Heart left ventricle (tissue), 16 donors: Measurements from ENCODE around the gene NPY5R. TPM values are rescaled to one million over a fixed set of nuclear protein-coding genes. Genes with fewer than 3 reads are reported as not detected.

Source experiments
- ATAC-seq, 4 donors: fragments of 200-7000 bp; cut with Tn5 transposase; one replicate each; pipeline ENCODE4 v1.9.1; 2020 to 2022; ENCODE audit warnings: moderate library complexity in 4 of 4, mild to moderate bottlenecking in 3 of 4, moderate number of reproducible peaks in 1 of 4
- DNase-seq, 5 donors: peaks; one replicate each; pipeline ENCODE4 v3.0.0-alpha.2; 2020
- H3K27ac ChIP-seq, 12 donors: fragments of 200-600 bp; sonication (generic) in 4 of 12; one replicate each; pipeline versions ENCODE4 v1.5.0 to v1.8.0; 2016 to 2022; ENCODE audit warnings: mild to moderate bottlenecking in 2 of 12
- H3K27me3 ChIP-seq, 9 donors: fragments of 200-600 bp; sonication (generic) in 2 of 9; one replicate each; pipeline versions ENCODE4 v1.5.1 to v1.8.0; 2016 to 2022; ENCODE audit warnings: mild to moderate bottlenecking in 3 of 9
- H3K36me3 ChIP-seq, 9 donors: fragments of 200-600 bp; sonication (generic) in 2 of 9; one replicate each; pipeline versions ENCODE4 v1.5.0 to v1.8.0; 2018 to 2022; ENCODE audit warnings: mild to moderate bottlenecking in 2 of 9
- H3K4me1 ChIP-seq, 12 donors: fragments of 200-600 bp; sonication (generic) in 4 of 12; one replicate each; pipeline versions ENCODE4 v1.5.0 to v1.8.0; 2016 to 2022; ENCODE audit warnings: mild to moderate bottlenecking in 3 of 12
- H3K4me3 ChIP-seq, 12 donors: fragments of 200-600 bp; sonication (generic) in 4 of 12; one replicate each; pipeline versions ENCODE4 v1.5.0 to v1.8.0; 2017 to 2022; ENCODE audit warnings: mild to moderate bottlenecking in 9 of 12, moderate library complexity in 4 of 12
- H3K9me3 ChIP-seq, 12 donors: fragments of 200-600 bp; sonication (generic) in 4 of 12; one replicate each; pipeline versions ENCODE4 v1.5.0 to v1.8.0; 2016 to 2022; ENCODE audit warnings: mild to moderate bottlenecking in 1 of 12
- POLR2A ChIP-seq, 2 donors: fragments of 450-650 bp; IDR thresholded peaks; one replicate each; pipeline ENCODE4 v1.6.1; 2017; ENCODE audit warnings: antibody characterized with exemption in 2 of 2, mild to moderate bottlenecking in 2 of 2, moderate library complexity in 2 of 2
- WGBS, 4 donors: extraction: QIAGEN DNeasy Blood & Tissue Kit in 2 of 4; methylation state at CpG; one replicate each; pipeline versions ENCODE4 v1.1.5 to v1.1.7; 2013 to 2018; 5-methylcytosine and 5-hydroxymethylcytosine counted together
- intact Hi-C, 10 donors: fragments of 100-400 bp; cut with DNase I; formaldehyde crosslinking; loops; one replicate each; pipeline versions ENCODE4 v1.11.1 to v1.14.2; 2022
- polyA plus RNA-seq, 2 donors: library from polyadenylated mRNA; stranded (reverse); fragments of 200-250 nt; gene quantifications; one replicate each; pipeline ENCODE4 v1.2.3, GENCODE V29; 2013
- total RNA-seq, 9 donors: library from RNA; depleted of rRNA in 2 of 9; stranded (reverse); fragments of >200 nt in 2 of 9; fragmentation: NEBNext Ultra II Directional in 3 of 9; extraction: Animal tissue kit (Norgen Biotek cat#: 25700) in 3 of 9; gene quantifications; one replicate each; pipeline versions ENCODE4 v1.1.0 to v1.2.4, GENCODE V29; 2016 to 2023
- TF ChIP-seq, protein P1 (sequence below), 12 donors: fragments of 200-600 bp; sonication (generic) in 4 of 12; IDR thresholded peaks; one replicate each; pipeline versions ENCODE4 v1.5.0 to v1.8.0; 2018 to 2022; ENCODE audit warnings: antibody characterized with exemption in 12 of 12, mild to moderate bottlenecking in 5 of 12
- donor health status: ischemic (EF 13 %, LVEDD 7.1; RV severe dilation, severe dysfunction).
- donor health status: healthy with polysubstance abuse.
- donor health status: DM: no; HTN: yes; CAD: no.
- donor health status: DM: no; HTN: no; CAD: no.
- donor health status: ischemic (EF 25% LVEDD 6.9; RV normal size, moderate dysfunction).
- donor health status: ischemic (EF 25% LVEDD 5.7; RV mildly dilated, moderate dysfunction).
- donor health status: healthy.
- donor health status: DM: yes; HTN: yes; CAD: no.
- donor health status: ischemic (EF 35%, LVEDD 5.7; RV mildly dilated, moderate dysfunction).
- donor health status: nonischemic (EF 11% LVEDD 7.7; RV severe dilation, severe dysfunction).
- donor health status: DM: yes; HTN: yes; CAD: no.
- donor health status: PGD.
- donor health status: ischemic (EF 29% LVEDD 5.4; RV normal size, mild dysfunction).
- donor health status: nonischemic (EF 23%, LVEDD 6.1; RV moderate dilation, normal function).

Gene NPY5R
- total and polyA plus RNA-seq, 11 donors = 0.04 to 0.52 (median 0.17) TPM; not detected in 5

DNA sequence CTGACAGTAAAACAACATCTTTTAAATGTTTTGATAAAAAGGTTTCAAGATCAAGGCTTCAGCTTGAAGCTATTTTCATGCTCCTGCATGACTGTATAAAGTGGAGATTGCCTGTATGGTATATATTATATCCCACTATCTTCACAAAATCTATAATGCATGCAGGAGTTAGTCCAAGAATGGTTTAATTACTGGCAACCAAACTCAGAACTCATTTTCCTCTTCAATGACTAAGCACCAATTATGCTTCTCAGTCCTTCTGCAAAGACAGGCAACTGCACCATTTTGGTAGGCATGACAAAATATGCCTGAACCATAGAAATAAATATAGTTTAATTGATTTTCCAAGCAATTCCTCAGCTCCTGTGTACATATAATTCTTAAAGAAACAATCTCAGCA lies 54.5 kb downstream of the NPY5R start:
- peaks cover 0 to 6% (median 0%) of the 10 kb centered on the region in 12 donors for H3K4me1 ChIP-seq
- no peak overlapping the region for H3K4me3 ChIP-seq
- H3K27ac ChIP-seq = no peak overlapping the region
- peaks cover 0 to 6% (median 0%) of the 10 kb centered on the region in 12 donors for H3K9me3 ChIP-seq
- no peak for DNase-seq
- H3K36me3 ChIP-seq = no peaks in the 10 kb centered on the region
- H3K27me3 ChIP-seq = no peaks in the 10 kb centered on the region
- TF ChIP-seq, protein P1, sequence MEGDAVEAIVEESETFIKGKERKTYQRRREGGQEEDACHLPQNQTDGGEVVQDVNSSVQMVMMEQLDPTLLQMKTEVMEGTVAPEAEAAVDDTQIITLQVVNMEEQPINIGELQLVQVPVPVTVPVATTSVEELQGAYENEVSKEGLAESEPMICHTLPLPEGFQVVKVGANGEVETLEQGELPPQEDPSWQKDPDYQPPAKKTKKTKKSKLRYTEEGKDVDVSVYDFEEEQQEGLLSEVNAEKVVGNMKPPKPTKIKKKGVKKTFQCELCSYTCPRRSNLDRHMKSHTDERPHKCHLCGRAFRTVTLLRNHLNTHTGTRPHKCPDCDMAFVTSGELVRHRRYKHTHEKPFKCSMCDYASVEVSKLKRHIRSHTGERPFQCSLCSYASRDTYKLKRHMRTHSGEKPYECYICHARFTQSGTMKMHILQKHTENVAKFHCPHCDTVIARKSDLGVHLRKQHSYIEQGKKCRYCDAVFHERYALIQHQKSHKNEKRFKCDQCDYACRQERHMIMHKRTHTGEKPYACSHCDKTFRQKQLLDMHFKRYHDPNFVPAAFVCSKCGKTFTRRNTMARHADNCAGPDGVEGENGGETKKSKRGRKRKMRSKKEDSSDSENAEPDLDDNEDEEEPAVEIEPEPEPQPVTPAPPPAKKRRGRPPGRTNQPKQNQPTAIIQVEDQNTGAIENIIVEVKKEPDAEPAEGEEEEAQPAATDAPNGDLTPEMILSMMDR (IDR thresholded peaks at IDR 0.05) = no peak
- no peak for TF ChIP-seq POLR2A (IDR thresholded peaks at IDR 0.05)
- ATAC-seq = no peak
- intact Hi-C loops = no loop called here

DNA sequence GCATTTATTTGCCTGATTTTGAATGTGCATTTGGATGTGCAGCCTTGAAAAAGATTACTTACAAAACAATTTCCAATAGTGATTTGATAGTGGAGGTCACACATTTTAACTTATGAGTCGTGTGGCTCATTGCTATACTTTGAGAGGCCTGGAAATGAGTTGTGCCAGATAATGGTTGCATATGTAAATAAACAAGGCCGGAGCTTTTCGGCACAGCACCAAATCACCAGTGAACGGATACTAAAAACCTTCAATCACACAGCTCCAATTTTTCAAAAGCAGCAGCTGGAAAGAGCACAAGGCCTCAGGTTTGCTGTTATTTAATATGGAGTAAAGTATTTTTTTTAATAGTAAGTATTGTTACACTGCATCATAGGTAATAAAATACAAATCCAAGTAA lies 57.2 kb downstream of the NPY5R start:
- Histone ChIP-seq H3K4me1 (peaks cover 0 to 2% (median 0%) of the 10 kb centered on the region in 12 donors), H3K4me3 (no peak overlapping the region), H3K27me3 (no peaks in the 10 kb centered on the region), H3K27ac (no peak overlapping the region), H3K36me3 (no peaks in the 10 kb centered on the region), H3K9me3 (peaks cover 0 to 6% (median 0%) of the 10 kb centered on the region in 12 donors)
- 53 to 77% (median 60%) methylated on average over 4 of the region's 4 CpGs for whole genome bisulfite sequencing, 4 donors
- DNase-seq (no peak), ATAC-seq (no peak)
- TF ChIP-seq, protein P1 (IDR thresholded peaks at IDR 0.05) = no peak
- TF ChIP-seq POLR2A (IDR thresholded peaks at IDR 0.05) = no peak
- intact Hi-C loops = no loop called here

Other genes starting within 250 kb of the NPY5R start
- 10 to 100 TPM in 8 of 9 donors, 1 to 10 TPM in 1; 9.9 to 14.0 (median 12.8) TPM for gene NAF1, start 177.0 kb upstream of the NPY5R start, total RNA-seq
- 1 to 10 TPM; 1.6 to 7.4 TPM for gene NAF1, start 177.0 kb upstream of the NPY5R start, polyA plus RNA-seq
- gene NPY1R, start 11.3 kb upstream of the NPY5R start, total RNA-seq = 1 to 10 TPM in 4 of 9 donors, under 1 TPM in 5; 0.19 to 2.5 (median 0.56) TPM
- under 1 TPM; 0.34 to 0.39 TPM for gene NPY1R, start 11.3 kb upstream of the NPY5R start, polyA plus RNA-seq
- not detected for gene TKTL2, start 129.9 kb downstream of the NPY5R start, total RNA-seq
- not detected for gene TKTL2, start 129.9 kb downstream of the NPY5R start, polyA plus RNA-seq
- gene TMA16, start 150.8 kb downstream of the NPY5R start, total RNA-seq = 10 to 100 TPM in 7 of 9 donors, 1 to 10 TPM in 2; 8.3 to 16.9 (median 11.5) TPM
- 10 to 100 TPM in 1 of 2 donors, 1 to 10 TPM in 1; 6.1 to 16.6 TPM for gene TMA16, start 150.8 kb downstream of the NPY5R start, polyA plus RNA-seq